Measurements from ENCODE around the gene IL20RB.

DNA sequence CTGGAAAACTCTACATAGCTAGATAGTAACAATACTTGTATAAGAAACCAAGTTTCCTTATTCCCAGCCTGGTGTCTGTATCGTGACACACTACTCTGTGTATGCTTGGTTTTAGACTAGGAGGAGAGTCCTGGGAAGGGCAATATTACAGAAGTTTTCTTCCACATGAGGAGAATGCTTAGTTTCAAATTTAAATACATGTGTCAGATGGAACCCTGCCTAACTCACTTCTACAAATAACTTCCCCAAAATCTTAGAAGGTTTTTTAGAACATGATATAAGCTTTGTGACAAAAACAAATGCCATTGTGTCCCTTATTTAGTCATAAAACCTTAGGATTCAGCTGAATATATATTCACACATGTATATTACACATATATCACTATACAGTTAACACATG, 7.2 kb upstream of the IL20RB start:
- TF ChIP-seq, protein P1, sequence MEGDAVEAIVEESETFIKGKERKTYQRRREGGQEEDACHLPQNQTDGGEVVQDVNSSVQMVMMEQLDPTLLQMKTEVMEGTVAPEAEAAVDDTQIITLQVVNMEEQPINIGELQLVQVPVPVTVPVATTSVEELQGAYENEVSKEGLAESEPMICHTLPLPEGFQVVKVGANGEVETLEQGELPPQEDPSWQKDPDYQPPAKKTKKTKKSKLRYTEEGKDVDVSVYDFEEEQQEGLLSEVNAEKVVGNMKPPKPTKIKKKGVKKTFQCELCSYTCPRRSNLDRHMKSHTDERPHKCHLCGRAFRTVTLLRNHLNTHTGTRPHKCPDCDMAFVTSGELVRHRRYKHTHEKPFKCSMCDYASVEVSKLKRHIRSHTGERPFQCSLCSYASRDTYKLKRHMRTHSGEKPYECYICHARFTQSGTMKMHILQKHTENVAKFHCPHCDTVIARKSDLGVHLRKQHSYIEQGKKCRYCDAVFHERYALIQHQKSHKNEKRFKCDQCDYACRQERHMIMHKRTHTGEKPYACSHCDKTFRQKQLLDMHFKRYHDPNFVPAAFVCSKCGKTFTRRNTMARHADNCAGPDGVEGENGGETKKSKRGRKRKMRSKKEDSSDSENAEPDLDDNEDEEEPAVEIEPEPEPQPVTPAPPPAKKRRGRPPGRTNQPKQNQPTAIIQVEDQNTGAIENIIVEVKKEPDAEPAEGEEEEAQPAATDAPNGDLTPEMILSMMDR (optimal IDR thresholded peaks at IDR 0.05 in 1 of 3, IDR thresholded peaks at IDR 0.05 in 1 of 3, conservative IDR thresholded peaks at IDR 0.05 in 1 of 3; ENCODE audit: extremely low read depth in 1 of 3, insufficient read depth in 2 of 3, low read length in 3 of 3), result no peak
- TF ChIP-seq EZH2 (IDR thresholded peaks at IDR 0.05; ENCODE audit: low read length), result no peak

All from keratinocyte (primary cell).